Upper lobe of right lung (tissue), 1 donor: ENCODE measurements around the gene SALL2. TPM values are rescaled to one million over a fixed set of nuclear protein-coding genes. Genes with fewer than 3 reads are reported as not detected.

Experiments
- total RNA-seq: library from RNA; stranded (reverse); fragmentation: NEBNext Ultra II Directional; extraction: Animal tissue kit (Norgen Biotek cat#: 25700); gene quantifications from one replicate; pipeline ENCODE4 v1.2.1, GENCODE V29; 2021
- donor health status: DM: no; HTN: yes; CAD: no; lungs with severe emphysema.

Gene SALL2
- total RNA-seq, 1 donor from 2014 or later = 8.1 TPM

Other genes starting within 250 kb of the SALL2 start
- 1.7 TPM for gene RPGRIP1, start 246.3 kb downstream of the SALL2 start, total RNA-seq
- 48.8 TPM for gene SUPT16H, start 142.3 kb downstream of the SALL2 start, total RNA-seq
- 72.6 TPM for gene CHD8, start 70.2 kb downstream of the SALL2 start, total RNA-seq
- gene RAB2B, start 49.4 kb downstream of the SALL2 start, total RNA-seq = 36.9 TPM
- 69.4 TPM for gene TOX4, start 49.2 kb downstream of the SALL2 start, total RNA-seq
- 48.6 TPM for gene METTL3, start 15.0 kb downstream of the SALL2 start, total RNA-seq
- not detected for gene OR10G3, start 53.7 kb upstream of the SALL2 start, total RNA-seq
- not detected for gene OR10G2, start 108.6 kb upstream of the SALL2 start, total RNA-seq
- not detected for gene OR4E2, start 127.5 kb upstream of the SALL2 start, total RNA-seq
- gene OR4E1, start 147.5 kb upstream of the SALL2 start, total RNA-seq = not detected